K562 (cell line): ENCODE measurements around the gene FOXO3. TPM values are rescaled to one million over a fixed set of nuclear protein-coding genes. Genes with fewer than 3 reads are reported as not detected.

Experiments used
- ATAC-seq: fragments of 200-7000 bp; cut with Tn5 transposase; 3 replicates; pipeline ENCODE4 v1.9.1; 2020; ENCODE audit warnings: moderate library complexity
- BruUV-seq: library from RNA; stranded (reverse); fragments of 400-500 nt; replicated peaks from 2 replicates; lab custom pipeline; 2021; lab: Mats Ljungman, UMichigan
- CTCF ChIA-PET: fragments of 300-600 bp; formaldehyde crosslinking; extraction: SDS; loops from one replicate; lab custom pipeline; 2021; ENCODE audit warnings: low intra/inter-chr PET ratio; lab: Yijun Ruan, JAX
- POLR2A ChIA-PET: fragments of 300-600, 350-650 bp; sonication (Branson Sonifier 250); formaldehyde crosslinking; extraction: SDS; loops from one replicate; lab custom pipeline; 2021; ENCODE audit warnings: antibody characterized with exemption, inconsistent platforms; lab: Yijun Ruan, JAX
- DNase-seq, 4 experiments: peaks; one replicate each; pipeline versions ENCODE4 v3.0.0 to v3.0.0-alpha.2; 2011 to 2018; ENCODE audit warnings: low spot score in 3 of 4, mixed read lengths in 3 of 4; ENCODE audit errors: extremely low read depth in 1 of 4
- FAIRE-seq: peaks from 2 replicates; lab custom pipeline; 2011; peaks lifted over from hg19 to GRCh38; lab: Jason Lieb, UNC
- H2AFZ ChIP-seq: 2 replicates; pipeline ENCODE4 v1.6.0; 2011; ENCODE audit warnings: low read depth, low read length, control low read depth, inconsistent platforms
- H3K27ac ChIP-seq: fragments of 200-600 bp; 3 replicates; pipeline ENCODE4 v1.8.0; 2011; ENCODE audit warnings: low read depth, mild to moderate bottlenecking, control low read depth, inconsistent platforms, low read length, moderate library complexity, mixed read lengths; ENCODE audit errors: extremely low read depth
- H3K27me3 ChIP-seq, 2 experiments: fragments of 300-600 bp in 1 of 2; 2 replicates in 1 of 2; 3 replicates in 1 of 2; pipeline versions ENCODE4 v1.6.0 to v1.8.0; 2011; ENCODE audit warnings: inconsistent platforms in 2 of 2, low read length in 2 of 2, mild to moderate bottlenecking in 1 of 2, mixed read lengths in 1 of 2, moderate library complexity in 1 of 2; ENCODE audit not compliant: control insufficient read depth in 2 of 2, insufficient read depth in 2 of 2
- H3K36me3 ChIP-seq: fragments of 300-600 bp; 3 replicates; pipeline ENCODE4 v1.8.0; 2011; ENCODE audit warnings: mild to moderate bottlenecking, low read length, inconsistent platforms; ENCODE audit not compliant: control insufficient read depth, insufficient read depth
- H3K4me1 ChIP-seq, 2 experiments: fragments of 200-600 bp in 1 of 2; replicated peaks in 1 of 2; 2 replicates in 1 of 2; 3 replicates in 1 of 2; pipeline versions ENCODE4 v1.5.1 to v1.8.0; 2011; ENCODE audit warnings: inconsistent platforms in 2 of 2, low read length in 2 of 2, mild to moderate bottlenecking in 1 of 2, mixed read lengths in 1 of 2, moderate library complexity in 1 of 2; ENCODE audit not compliant: control insufficient read depth in 2 of 2, insufficient read depth in 2 of 2
- H3K4me2 ChIP-seq: 2 replicates; pipeline ENCODE4 v1.6.1; 2011; ENCODE audit warnings: low read length, control low read depth, inconsistent platforms, mixed read lengths; ENCODE audit not compliant: insufficient read depth
- H3K4me3 ChIP-seq: fragments of 200-600 bp; sonication (generic), shearing (Covaris generic); 2 replicates; pipeline ENCODE4 v1.5.1; 2016; ENCODE audit warnings: control low read depth, inconsistent platforms
- H3K79me2 ChIP-seq: fragments of 200-600 bp; 3 replicates; pipeline ENCODE4 v1.8.0; 2011; ENCODE audit warnings: low read length, inconsistent platforms; ENCODE audit not compliant: control insufficient read depth, insufficient read depth
- H3K9ac ChIP-seq, 2 experiments: 2 replicates each; pipeline versions ENCODE4 v1.6.0 to v1.6.1; 2011; ENCODE audit warnings: low read depth in 2 of 2, low read length in 2 of 2, control low read depth in 1 of 2, inconsistent platforms in 1 of 2, mild to moderate bottlenecking in 1 of 2, mixed read lengths in 1 of 2; ENCODE audit not compliant: insufficient read depth in 1 of 2
- H3K9me1 ChIP-seq: one replicate; pipeline ENCODE4 v1.6.0; 2011; ENCODE audit warnings: inconsistent platforms, mild to moderate bottlenecking, low read length, moderate library complexity; ENCODE audit not compliant: control insufficient read depth, insufficient read depth
- H3K9me3 ChIP-seq: replicated peaks from 2 replicates; pipeline ENCODE4 v1.5.1; 2011; ENCODE audit warnings: low read depth, low read length, inconsistent platforms; ENCODE audit not compliant: control insufficient read depth, insufficient read depth
- H4K20me1 ChIP-seq: replicated peaks from 2 replicates; pipeline ENCODE4 v1.6.1; 2011; ENCODE audit warnings: low read length, inconsistent platforms, mixed read lengths; ENCODE audit not compliant: control insufficient read depth, insufficient read depth
- CHCHD3 ChIP-seq: fragments of 250-450 bp; sonication (Bioruptor Pico); IDR thresholded peaks from 2 replicates; pipeline ENCODE4 v2.1.2; 2022; ENCODE audit warnings: mild to moderate bottlenecking
- CTCF ChIP-seq, 3 experiments: IDR thresholded peaks in 2 of 3; conservative IDR thresholded peaks in 1 of 3; 2 replicates each; pipeline ENCODE4 v1.5.1; 2011 to 2012; ENCODE audit warnings: low read length in 3 of 3, mild to moderate bottlenecking in 3 of 3, control low read depth in 2 of 3, improper control_type of control experiment in 1 of 3, inconsistent platforms in 1 of 3, low read depth in 1 of 3, mixed read lengths in 1 of 3, moderate library complexity in 1 of 3; ENCODE audit not compliant: insufficient read depth in 2 of 3
- EHMT2 ChIP-seq: fragments of 450-650 bp; IDR thresholded peaks from 2 replicates; pipeline ENCODE4 v1.6.1; 2018; ENCODE audit warnings: antibody characterized with exemption
- ETS2 ChIP-seq: IDR thresholded peaks from 2 replicates; pipeline ENCODE4 v1.6.1; 2016; ENCODE audit warnings: borderline replicate concordance, missing genetic modification characterization, mild to moderate bottlenecking, moderate library complexity, missing compliant biosample characterization; ENCODE audit not compliant: poor library complexity, severe bottlenecking
- FOXM1 ChIP-seq, 2 experiments: fragments of 450-650 bp in 1 of 2; sonication (generic) in 1 of 2; formaldehyde crosslinking in 1 of 2; IDR thresholded peaks; 2 replicates each; pipeline versions ENCODE4 v1.6.1 to v1.9.0; 2017 to 2022; ENCODE audit warnings: low read depth in 2 of 2, mild to moderate bottlenecking in 2 of 2, missing genetic modification reagents in 1 of 2, moderate library complexity in 1 of 2
- GATAD2A ChIP-seq: fragments of 450-650 bp; IDR thresholded peaks from 2 replicates; pipeline ENCODE4 v1.6.1; 2017
- HDGF ChIP-seq: fragments of 450-650 bp; IDR thresholded peaks from 2 replicates; pipeline ENCODE4 v1.6.1; 2016
- LARP7 ChIP-seq: fragments of 450-650 bp; IDR thresholded peaks from 2 replicates; pipeline ENCODE4 v1.6.1; 2016
- MAZ ChIP-seq, 2 experiments: fragments of 450-650 bp in 1 of 2; sonication (generic) in 1 of 2; formaldehyde crosslinking; IDR thresholded peaks in 1 of 2; conservative IDR thresholded peaks in 1 of 2; 2 replicates each; pipeline versions ENCODE4 v1.4.0 to v1.5.0; 2020; ENCODE audit warnings: mild to moderate bottlenecking in 1 of 2, missing genetic modification reagents in 1 of 2
- MNT ChIP-seq, 2 experiments: fragments of 450-650 bp; conservative IDR thresholded peaks; 2 replicates each; pipeline ENCODE4 v1.6.1; 2017; ENCODE audit warnings: mild to moderate bottlenecking in 2 of 2, moderate library complexity in 2 of 2
- MTA1 ChIP-seq: fragments of 450-650 bp; IDR thresholded peaks from 2 replicates; pipeline ENCODE4 v1.6.1; 2017; ENCODE audit warnings: borderline replicate concordance
- PHB2 ChIP-seq: fragments of 450-650 bp; IDR thresholded peaks from 2 replicates; pipeline ENCODE4 v1.6.1; 2017; ENCODE audit warnings: low read depth
- SMARCE1 ChIP-seq: fragments of 450-650 bp; IDR thresholded peaks from 2 replicates; pipeline ENCODE4 v1.7.1; 2016; ENCODE audit warnings: mild to moderate bottlenecking
- XRCC3 ChIP-seq: fragments of 450-650 bp; IDR thresholded peaks from 2 replicates; pipeline ENCODE4 v1.6.1; 2017; ENCODE audit warnings: mild to moderate bottlenecking, moderate library complexity
- ZBTB1 ChIP-seq: sonication (generic); formaldehyde crosslinking; IDR thresholded peaks from 2 replicates; pipeline ENCODE4 v1.8.1; 2023; ENCODE audit warnings: missing genetic modification reagents, low read depth, mild to moderate bottlenecking, borderline replicate concordance
- ZNF146 ChIP-seq: IDR thresholded peaks from one replicate; pipeline ENCODE4 v1.6.1; 2018; ENCODE audit warnings: missing compliant biosample characterization; ENCODE audit not compliant: unreplicated experiment
- ZNF24 ChIP-seq: fragments of 450-650 bp; IDR thresholded peaks from 2 replicates; pipeline ENCODE4 v1.6.1; 2016
- ZNF274 ChIP-seq: IDR thresholded peaks from 2 replicates; pipeline ENCODE4 v1.6.1; 2011; ENCODE audit warnings: low read depth, mild to moderate bottlenecking, low read length, moderate library complexity, borderline replicate concordance
- ZNF589 ChIP-seq: fragments of 200-800 bp; sonication (Bioruptor generic); IDR thresholded peaks from 2 replicates; pipeline ENCODE4 v1.6.1; 2016; ENCODE audit warnings: low read depth, missing genetic modification characterization, missing compliant biosample characterization
- ZSCAN32 ChIP-seq: fragments of 450-650 bp; formaldehyde crosslinking; IDR thresholded peaks from 2 replicates; pipeline ENCODE4 v1.4.0; 2020; ENCODE audit warnings: mild to moderate bottlenecking, moderate library complexity
- WGBS: fragments of 100-300 bp; shearing (Covaris generic); methylation state at CpG from one replicate; pipeline ENCODE4 v1.1.6; 2016; ENCODE audit warnings: low coverage, mixed read lengths; ENCODE audit not compliant: insufficient coverage; ENCODE audit errors: missing lambda C conversion rate; 5-methylcytosine and 5-hydroxymethylcytosine counted together
- in situ Hi-C: fragments of 300-500 bp; cut with MboI; formaldehyde crosslinking; loops from 4 replicates; pipeline ENCODE4 v1.15.0; 2018; ENCODE audit warnings: inconsistent platforms, mixed read lengths
- intact Hi-C: fragments of 100-400 bp; cut with micrococcal nuclease; formaldehyde crosslinking; loops from 2 replicates; pipeline ENCODE4 v1.14.2; 2022
- polyA plus RNA-seq, 8 experiments: library from polyadenylated mRNA; depleted of rRNA in 4 of 8; stranded (reverse) in 5 of 8; unstranded in 3 of 8; fragments of >200 nt; fragmentation: Nextera tagmentation in 2 of 8; fragmentation: Illumina TruSeq in 1 of 8; extraction: Ambion mirVana in 2 of 8; extraction: Trizol in 1 of 8; gene quantifications; 2 replicates each; pipeline versions ENCODE4 v1.2.1 to v1.2.3, GENCODE V29; 2011 to 2014; ENCODE audit warnings: inconsistent platforms in 1 of 8, missing spikeins in 1 of 8
- total RNA-seq, 7 experiments: library from RNA; depleted of rRNA in 6 of 7; stranded (reverse); fragments of >200 nt in 6 of 7; fragmentation: Illumina TruSeq in 2 of 7; extraction: Trizol in 2 of 7; gene quantifications; 2 replicates each; pipeline versions ENCODE4 v1.2.1 to v1.2.3, GENCODE V29; 2011 to 2021; ENCODE audit warnings: low replicate concordance in 1 of 7

Gene FOXO3
- total and polyA plus RNA-seq, 9 of the 15 experiments (the other 6 are each of a cell fraction or from before 2014, with no cell fraction given), result 3.0 to 14.6 (median 6.0) TPM

GRCh38 chr6:108671790-108672189 lies 111.1 kb downstream of the FOXO3 start:
- Histone ChIP-seq H2AFZ (no peak overlapping the region), H3K9me1 (peaks cover 6% of the 10 kb centered on the region), H3K4me1 (no peaks in the 10 kb centered on the region; a peak in 3 of 5 replicates), H3K4me2 (no peak overlapping the region), H3K79me2 (no peaks in the 10 kb centered on the region), H3K27ac (no peak overlapping the region), H3K9ac (no peak overlapping the region), H3K4me3 (no peak overlapping the region), H3K27me3 (no peaks in the 10 kb centered on the region), H3K9me3 (no peaks in the 10 kb centered on the region), H4K20me1 (peaks cover 24% of the 10 kb centered on the region; the same call in 1 of the 2 replicates), H3K36me3 (no peaks in the 10 kb centered on the region)
- TF ChIP-seq FOXM1 (IDR thresholded peaks at IDR 0.05; ENCODE audit: low read depth) (no peak), FOXM1 (CRISPR knock-in tag; IDR thresholded peaks at IDR 0.05; ENCODE audit: low read depth) (no peak), XRCC3 (no peak), MTA1 (no peak), ETS2 (tag) (no peak), CHCHD3 (CRISPR knock-in tag) (no peak), SMARCE1 (no peak), ZNF274 (no peak), ZBTB1 (CRISPR knock-in tag) (no peak), ZNF24 (no peak), LARP7 (no peak), ZNF146 (CRISPR knock-in tag) (no peak), MAZ (CRISPR knock-in tag; conservative IDR thresholded peaks at IDR 0.05 in 1 of 2, IDR thresholded peaks at IDR 0.05 in 1 of 2) (no peak), GATAD2A (no peak), PHB2 (no peak), EHMT2 (no peak), MNT (conservative IDR thresholded peaks at IDR 0.05) (no peak), ZSCAN32 (CRISPR knock-in tag) (no peak), HDGF (no peak), CTCF (IDR thresholded peaks at IDR 0.05 in 2 of 3, conservative IDR thresholded peaks at IDR 0.05 in 1 of 3; ENCODE audit: insufficient read depth in 2 of 3, low read depth in 1 of 3, low read length in 3 of 3) (no peak), ZNF589 (CRISPR knock-in tag) (no peak)
- ATAC-seq (no peak), FAIRE-seq (no peak), DNase-seq (no peak)
- 40% methylated on average over 4 of the region's 4 CpGs for WGBS
- ChIA-PET CTCF (no interaction called here), POLR2A (interaction anchor here (1.3 to 1.5 kb wide), 2 partner anchors 13 to 17 kb away, joined by 3 to 6 read pairs; no protein-coding TSS in a partner anchor)
- intact Hi-C loops, result no loop called here
- no TSS peak for BruUV-seq
- in situ Hi-C loops, result no loop called here
